DND-41 (cell line): Measurements from ENCODE around the gene GABRG3.

ENCODE experiments used
- EZH2 ChIP-seq: IDR thresholded peaks from 3 replicates; pipeline ENCODE4 v1.6.1; 2012; ENCODE audit warnings: borderline replicate concordance, low read depth, mild to moderate bottlenecking, moderate library complexity, low read length, inconsistent platforms; ENCODE audit not compliant: severe bottlenecking
- TF ChIP-seq, protein P1 (sequence below): IDR thresholded peaks from 2 replicates; pipeline ENCODE4 v1.5.1; 2012; ENCODE audit warnings: borderline replicate concordance, low read length, moderate library complexity, mild to moderate bottlenecking; ENCODE audit not compliant: poor library complexity, severe bottlenecking; ENCODE audit errors: extremely low read depth

DNA sequence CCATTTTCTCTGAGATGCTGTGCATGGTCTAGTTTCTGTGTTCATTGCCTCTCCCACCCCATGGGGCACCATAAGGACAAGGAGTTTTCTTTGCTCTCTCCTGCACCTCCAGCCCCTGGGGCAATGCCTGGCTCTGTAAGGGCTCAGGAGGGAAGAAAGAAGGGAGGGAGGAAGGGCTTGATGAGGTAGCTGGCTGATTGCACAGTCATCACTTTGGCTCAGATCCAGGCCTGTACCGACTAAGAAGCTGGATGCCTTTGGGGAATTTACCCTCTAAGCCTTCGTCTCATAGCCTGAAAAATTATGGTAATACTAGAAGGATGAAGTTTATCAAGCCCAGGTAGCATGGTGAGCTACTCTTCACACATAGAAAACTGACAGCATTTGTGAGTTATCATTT is 382.9 kb downstream of the GABRG3 start:
- TF ChIP-seq, protein P1, sequence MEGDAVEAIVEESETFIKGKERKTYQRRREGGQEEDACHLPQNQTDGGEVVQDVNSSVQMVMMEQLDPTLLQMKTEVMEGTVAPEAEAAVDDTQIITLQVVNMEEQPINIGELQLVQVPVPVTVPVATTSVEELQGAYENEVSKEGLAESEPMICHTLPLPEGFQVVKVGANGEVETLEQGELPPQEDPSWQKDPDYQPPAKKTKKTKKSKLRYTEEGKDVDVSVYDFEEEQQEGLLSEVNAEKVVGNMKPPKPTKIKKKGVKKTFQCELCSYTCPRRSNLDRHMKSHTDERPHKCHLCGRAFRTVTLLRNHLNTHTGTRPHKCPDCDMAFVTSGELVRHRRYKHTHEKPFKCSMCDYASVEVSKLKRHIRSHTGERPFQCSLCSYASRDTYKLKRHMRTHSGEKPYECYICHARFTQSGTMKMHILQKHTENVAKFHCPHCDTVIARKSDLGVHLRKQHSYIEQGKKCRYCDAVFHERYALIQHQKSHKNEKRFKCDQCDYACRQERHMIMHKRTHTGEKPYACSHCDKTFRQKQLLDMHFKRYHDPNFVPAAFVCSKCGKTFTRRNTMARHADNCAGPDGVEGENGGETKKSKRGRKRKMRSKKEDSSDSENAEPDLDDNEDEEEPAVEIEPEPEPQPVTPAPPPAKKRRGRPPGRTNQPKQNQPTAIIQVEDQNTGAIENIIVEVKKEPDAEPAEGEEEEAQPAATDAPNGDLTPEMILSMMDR = no peak
- no peak for TF ChIP-seq EZH2
